ENCODE results near the gene AGBL1. TPM values are rescaled to one million over a fixed set of nuclear protein-coding genes. Genes with fewer than 3 reads are reported as not detected.

The AGBL1 gene
- total RNA-seq, 3 donors from 2014 or later (not counting 1 experiment from before 2014, with no cell fraction given): not detected

DNA sequence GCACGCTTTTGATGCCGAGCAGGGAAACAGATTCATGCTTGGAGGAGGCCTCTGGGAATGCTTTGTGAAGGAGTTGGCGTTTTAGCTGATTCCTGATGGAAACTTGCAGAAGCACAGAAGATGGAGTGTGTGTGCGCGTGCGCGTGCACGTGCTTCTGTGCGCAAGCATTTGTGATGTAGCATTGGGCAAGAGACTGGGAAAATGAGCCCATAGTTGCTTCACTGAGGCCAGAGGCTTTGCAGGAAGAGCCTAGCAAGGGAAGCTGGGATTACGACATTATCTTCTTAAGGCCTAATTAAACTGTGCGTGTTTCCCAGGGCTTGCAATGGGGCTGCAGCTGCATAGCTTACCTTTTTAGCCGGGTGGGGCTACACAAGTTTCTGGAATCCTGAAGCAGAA, 18.1 kb upstream of the AGBL1 start:
- 94% methylated on average over 12 of the region's 12 CpGs for whole genome bisulfite sequencing (ENCODE audit: insufficient coverage)
- H3K27ac Mint-ChIP-seq: no peak overlapping the region
- Histone ChIP-seq H3K36me3 (ENCODE audit: control insufficient read depth, insufficient read depth, low read length) (no peaks in the 10 kb centered on the region), H3K9me3 (ENCODE audit: control insufficient read depth, insufficient read depth, low read length) (no peaks in the 10 kb centered on the region), H3K27ac (ENCODE audit: low read length) (no peak overlapping the region), H3K4me1 (ENCODE audit: control insufficient read depth, insufficient read depth, low read length) (no peaks in the 10 kb centered on the region), H3K4me3 (ENCODE audit: low read length) (no peak overlapping the region), H3K27me3 (ENCODE audit: control insufficient read depth, insufficient read depth, low read length) (no peaks in the 10 kb centered on the region)
- no peaks in the 10 kb centered on the region for H3K4me1 Mint-ChIP-seq
- H3K27me3 Mint-ChIP-seq (ENCODE audit: low read depth in 2 of 2): peaks cover under 1 to 7% of the 10 kb centered on the region in 2 donors
- no peaks in the 10 kb centered on the region for H3K9me3 Mint-ChIP-seq
- intact Hi-C loops (cut with micrococcal nuclease): no loop called here
- H3K36me3 Mint-ChIP-seq: no peaks in the 10 kb centered on the region
- H3K4me3 Mint-ChIP-seq: no peak overlapping the region
- no peak for ATAC-seq
- DNase-seq: no peak
- TF ChIP-seq, protein P1, sequence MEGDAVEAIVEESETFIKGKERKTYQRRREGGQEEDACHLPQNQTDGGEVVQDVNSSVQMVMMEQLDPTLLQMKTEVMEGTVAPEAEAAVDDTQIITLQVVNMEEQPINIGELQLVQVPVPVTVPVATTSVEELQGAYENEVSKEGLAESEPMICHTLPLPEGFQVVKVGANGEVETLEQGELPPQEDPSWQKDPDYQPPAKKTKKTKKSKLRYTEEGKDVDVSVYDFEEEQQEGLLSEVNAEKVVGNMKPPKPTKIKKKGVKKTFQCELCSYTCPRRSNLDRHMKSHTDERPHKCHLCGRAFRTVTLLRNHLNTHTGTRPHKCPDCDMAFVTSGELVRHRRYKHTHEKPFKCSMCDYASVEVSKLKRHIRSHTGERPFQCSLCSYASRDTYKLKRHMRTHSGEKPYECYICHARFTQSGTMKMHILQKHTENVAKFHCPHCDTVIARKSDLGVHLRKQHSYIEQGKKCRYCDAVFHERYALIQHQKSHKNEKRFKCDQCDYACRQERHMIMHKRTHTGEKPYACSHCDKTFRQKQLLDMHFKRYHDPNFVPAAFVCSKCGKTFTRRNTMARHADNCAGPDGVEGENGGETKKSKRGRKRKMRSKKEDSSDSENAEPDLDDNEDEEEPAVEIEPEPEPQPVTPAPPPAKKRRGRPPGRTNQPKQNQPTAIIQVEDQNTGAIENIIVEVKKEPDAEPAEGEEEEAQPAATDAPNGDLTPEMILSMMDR (IDR thresholded peaks at IDR 0.05): no peak

DNA sequence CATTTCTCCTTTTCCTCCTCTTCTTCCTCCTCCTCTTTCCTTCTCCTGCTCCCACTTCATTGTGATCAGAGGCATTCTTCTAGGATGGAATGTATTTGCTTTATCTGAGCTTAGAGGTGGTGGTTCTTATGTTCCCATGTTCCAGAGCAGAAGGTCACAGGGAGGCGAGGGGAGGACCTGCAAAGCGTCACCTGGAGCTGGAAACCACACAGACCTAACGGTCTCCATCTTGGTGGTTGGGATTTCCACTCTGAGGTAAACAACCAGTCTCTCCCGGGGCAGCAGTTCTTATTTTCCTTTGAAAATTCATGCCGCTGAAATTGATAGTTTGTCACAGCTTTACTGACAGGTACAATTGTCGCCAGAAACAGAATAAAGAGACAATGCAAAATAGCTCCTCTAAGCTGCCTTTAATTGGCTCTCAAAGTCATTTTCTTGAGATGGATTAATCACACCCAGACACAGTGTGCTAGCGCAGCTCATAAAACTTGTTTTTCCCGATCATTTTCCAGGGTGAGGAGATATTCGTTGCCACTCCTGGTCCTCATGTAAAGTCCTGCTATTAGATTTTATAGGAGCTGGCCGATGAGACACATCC, 16.9 kb upstream of the AGBL1 start:
- no peak overlapping the region for H3K4me3 Mint-ChIP-seq
- DNase-seq (no peak), ATAC-seq (no peak)
- peaks cover 2 to 3% of the 10 kb centered on the region in 2 donors for H3K9me3 Mint-ChIP-seq
- Histone ChIP-seq H3K9me3 (ENCODE audit: control insufficient read depth, insufficient read depth, low read length) (no peaks in the 10 kb centered on the region), H3K4me3 (ENCODE audit: low read length) (no peak overlapping the region), H3K4me1 (ENCODE audit: control insufficient read depth, insufficient read depth, low read length) (no peaks in the 10 kb centered on the region), H3K27me3 (ENCODE audit: control insufficient read depth, insufficient read depth, low read length) (no peaks in the 10 kb centered on the region), H3K27ac (ENCODE audit: low read length) (no peak overlapping the region), H3K36me3 (ENCODE audit: control insufficient read depth, insufficient read depth, low read length) (no peaks in the 10 kb centered on the region)
- WGBS (ENCODE audit: insufficient coverage): 84% methylated on average over 10 of the region's 10 CpGs
- H3K27ac Mint-ChIP-seq: no peak overlapping the region
- TF ChIP-seq, protein P1 (IDR thresholded peaks at IDR 0.05): no peak
- H3K27me3 Mint-ChIP-seq (ENCODE audit: low read depth in 2 of 2): peaks cover 4 to 13% of the 10 kb centered on the region in 2 donors
- intact Hi-C loops (cut with micrococcal nuclease): no loop called here
- H3K4me1 Mint-ChIP-seq: no peaks in the 10 kb centered on the region
- H3K36me3 Mint-ChIP-seq: peaks cover 6% of the 10 kb centered on the region

- TF ChIP-seq, protein P1 (IDR thresholded peaks at IDR 0.05): no peak
- H3K27me3 Mint-ChIP-seq (ENCODE audit: low read depth in 2 of 2): peaks cover 4 to 19% of the 10 kb centered on the region in 2 donors
- 91% methylated on average over 13 of the region's 13 CpGs for WGBS (ENCODE audit: insufficient coverage)
Observed at GRCh38 chr15:86063356-86064095, 16.1 kb upstream of the AGBL1 start.

More at GRCh38 chr15:86063356-86064095, 16.1 kb upstream of the AGBL1 start:
- intact Hi-C loops (cut with micrococcal nuclease): no loop called here
- DNase-seq: no peak
- no peaks in the 10 kb centered on the region for H3K4me1 ChIP-seq (ENCODE audit: control insufficient read depth, insufficient read depth, low read length)
- no peaks in the 10 kb centered on the region for H3K9me3 ChIP-seq (ENCODE audit: control insufficient read depth, insufficient read depth, low read length)
- H3K27ac ChIP-seq (ENCODE audit: low read length): no peak overlapping the region
- Mint-ChIP-seq H3K9me3 (peaks cover 2 to 3% of the 10 kb centered on the region in 2 donors), H3K27ac (no peak overlapping the region), H3K4me1 (no peaks in the 10 kb centered on the region), H3K36me3 (peaks cover 8% of the 10 kb centered on the region), H3K4me3 (no peak overlapping the region)
- no peak for ATAC-seq
- H3K36me3 ChIP-seq (ENCODE audit: control insufficient read depth, insufficient read depth, low read length): no peaks in the 10 kb centered on the region
- no peaks in the 10 kb centered on the region for H3K27me3 ChIP-seq (ENCODE audit: control insufficient read depth, insufficient read depth, low read length)
- no peak overlapping the region for H3K4me3 ChIP-seq (ENCODE audit: low read length)
